Activated CD8-positive, alpha-beta T cell treated with anti-CD3 and anti-CD28 coated beads for 36 hours (primary cell): ENCODE measurements around the gene OR4D1. TPM values are rescaled to one million over a fixed set of nuclear protein-coding genes. Genes with fewer than 3 reads are reported as not detected.

ENCODE experiments used
- ATAC-seq: fragments of 200-7000 bp; cut with Tn5 transposase; one replicate; pipeline ENCODE4 v1.10.0; 2021; ENCODE audit warnings: mild to moderate bottlenecking, moderate library complexity
- CTCF ChIA-PET: fragments of 350-600 bp; sonication (Branson Sonifier 250); formaldehyde crosslinking; loops from one replicate; lab custom pipeline; 2021; ENCODE audit warnings: antibody characterized with exemption; lab: Charles Lee
- POLR2A ChIA-PET: fragments of 350-600 bp; sonication (Branson Sonifier 250); formaldehyde crosslinking; loops from one replicate; lab custom pipeline; 2021; ENCODE audit warnings: antibody characterized with exemption; lab: Charles Lee
- DNase-seq: peaks from one replicate; pipeline ENCODE4 v3.0.0-alpha.2; 2020
- H3K27ac Mint-ChIP-seq: one replicate; pipeline ENCODE4 v1.8.0; 2021; ENCODE audit warnings: mild to moderate bottlenecking, mixed read lengths
- H3K27me3 Mint-ChIP-seq: one replicate; pipeline ENCODE4 v1.8.0; 2021; ENCODE audit warnings: mixed read lengths
- H3K36me3 Mint-ChIP-seq: one replicate; pipeline ENCODE4 v1.8.0; 2021; ENCODE audit warnings: low read depth, mixed read lengths
- H3K4me1 Mint-ChIP-seq: one replicate; pipeline ENCODE4 v1.8.0; 2021; ENCODE audit warnings: low read depth, mixed read lengths
- H3K4me3 Mint-ChIP-seq: one replicate; pipeline ENCODE4 v1.8.0; 2021; ENCODE audit warnings: mild to moderate bottlenecking, moderate library complexity, mixed read lengths
- H3K9me3 Mint-ChIP-seq: one replicate; pipeline ENCODE4 v1.8.0; 2021; ENCODE audit warnings: mixed read lengths
- intact Hi-C: fragments of 100-400 bp; cut with micrococcal nuclease; formaldehyde crosslinking; loops from one replicate; pipeline ENCODE4 v1.10.0; 2022
- total RNA-seq, 2 experiments: library from RNA; stranded (reverse); gene quantifications; one replicate each; pipeline ENCODE4 v1.2.3, GENCODE V29; 2021
- TF ChIP-seq, protein P1 (sequence below): fragments of 200-600 bp; IDR thresholded peaks from one replicate; pipeline ENCODE4 v1.8.0; 2022; ENCODE audit warnings: antibody characterized with exemption, mild to moderate bottlenecking

The OR4D1 gene
- total RNA-seq, 2 experiments from 2014 or later: 0.22 to 0.25 TPM

DNA sequence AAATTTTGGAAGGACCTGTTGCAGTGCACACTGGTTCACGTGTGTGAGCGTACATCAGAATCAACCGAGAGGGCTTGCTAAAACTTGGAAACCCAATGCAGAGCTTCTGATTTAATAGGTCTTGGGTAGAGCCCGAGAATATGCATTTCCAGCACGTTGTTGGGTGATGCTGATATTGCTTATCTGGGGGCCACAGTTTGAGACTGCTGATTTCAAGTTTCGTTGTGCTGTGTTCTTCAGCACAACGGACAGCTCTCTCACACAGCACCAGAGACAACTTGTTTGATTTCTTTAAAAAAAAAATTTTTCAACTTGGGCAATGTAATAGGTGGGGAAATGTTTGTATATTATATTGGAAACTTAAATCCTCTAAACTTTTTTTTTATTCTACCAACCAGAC lies 28.0 kb downstream of the OR4D1 start:
- Mint-ChIP-seq H3K36me3 (no peaks in the 10 kb centered on the region), H3K9me3 (no peaks in the 10 kb centered on the region), H3K4me3 (no peak overlapping the region), H3K4me1 (peaks cover 15% of the 10 kb centered on the region), H3K27me3 (no peaks in the 10 kb centered on the region), H3K27ac (no peak overlapping the region)
- intact Hi-C loops: no loop called here
- CTCF ChIA-PET: interaction anchor here (0.5 kb wide), 1 partner anchor 356 kb away, joined by 3 read pairs; no protein-coding TSS in a partner anchor
- DNase-seq: no peak
- POLR2A ChIA-PET: interaction anchor here (1.0 to 2.2 kb wide), 2 partner anchors 11 to 48 kb away, joined by 3 to 4 read pairs; no protein-coding TSS in a partner anchor
- TF ChIP-seq, protein P1, sequence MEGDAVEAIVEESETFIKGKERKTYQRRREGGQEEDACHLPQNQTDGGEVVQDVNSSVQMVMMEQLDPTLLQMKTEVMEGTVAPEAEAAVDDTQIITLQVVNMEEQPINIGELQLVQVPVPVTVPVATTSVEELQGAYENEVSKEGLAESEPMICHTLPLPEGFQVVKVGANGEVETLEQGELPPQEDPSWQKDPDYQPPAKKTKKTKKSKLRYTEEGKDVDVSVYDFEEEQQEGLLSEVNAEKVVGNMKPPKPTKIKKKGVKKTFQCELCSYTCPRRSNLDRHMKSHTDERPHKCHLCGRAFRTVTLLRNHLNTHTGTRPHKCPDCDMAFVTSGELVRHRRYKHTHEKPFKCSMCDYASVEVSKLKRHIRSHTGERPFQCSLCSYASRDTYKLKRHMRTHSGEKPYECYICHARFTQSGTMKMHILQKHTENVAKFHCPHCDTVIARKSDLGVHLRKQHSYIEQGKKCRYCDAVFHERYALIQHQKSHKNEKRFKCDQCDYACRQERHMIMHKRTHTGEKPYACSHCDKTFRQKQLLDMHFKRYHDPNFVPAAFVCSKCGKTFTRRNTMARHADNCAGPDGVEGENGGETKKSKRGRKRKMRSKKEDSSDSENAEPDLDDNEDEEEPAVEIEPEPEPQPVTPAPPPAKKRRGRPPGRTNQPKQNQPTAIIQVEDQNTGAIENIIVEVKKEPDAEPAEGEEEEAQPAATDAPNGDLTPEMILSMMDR: no peak
- ATAC-seq: no peak

GRCh38 chr17:58181796-58182195 lies 33.6 kb downstream of the OR4D1 start:
- ChIA-PET POLR2A (interaction anchor here (0.8 kb wide), 1 partner anchor 44 kb away, joined by 3 read pairs; no protein-coding TSS in a partner anchor), CTCF (interaction anchor here (1.6 kb wide), 1 partner anchor 10 kb away, joined by 9 read pairs; no protein-coding TSS in a partner anchor)
- no peak overlapping the region for H3K4me3 Mint-ChIP-seq
- intact Hi-C loops: no loop called here
- ATAC-seq (no peak), DNase-seq (no peak)
- no peaks in the 10 kb centered on the region for H3K4me1 Mint-ChIP-seq
- no peak overlapping the region for H3K27ac Mint-ChIP-seq
- TF ChIP-seq, protein P1: no peak
- no peaks in the 10 kb centered on the region for H3K27me3 Mint-ChIP-seq
- no peaks in the 10 kb centered on the region for H3K36me3 Mint-ChIP-seq
- no peaks in the 10 kb centered on the region for H3K9me3 Mint-ChIP-seq

DNA sequence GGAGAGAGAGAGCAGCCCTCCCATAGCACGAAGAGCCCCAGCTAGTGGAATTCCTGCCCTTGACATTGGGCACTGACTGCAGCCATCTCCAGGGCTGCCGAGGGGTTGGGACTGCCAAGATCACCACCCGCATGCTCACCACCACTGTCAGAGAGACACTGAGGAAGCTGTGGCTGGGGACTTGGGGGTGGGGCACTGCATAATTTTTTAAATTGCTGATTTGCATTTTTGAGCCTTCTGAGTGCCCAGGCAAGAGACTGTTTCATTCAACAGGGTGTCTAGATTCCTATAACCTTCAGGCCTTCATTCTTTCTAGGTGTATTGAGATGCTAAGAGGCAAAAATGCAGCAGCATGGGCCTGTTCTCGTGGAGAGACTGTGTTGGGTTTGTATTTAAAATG lies 35.3 kb downstream of the OR4D1 start:
- CTCF ChIA-PET: no interaction called here
- intact Hi-C loops: no loop called here

GRCh38 chr17:58184308-58184985 lies 36.3 kb downstream of the OR4D1 start:
- CTCF ChIA-PET: interaction anchor here (1.1 kb wide), 1 partner anchor 14 kb away, joined by 4 read pairs; no protein-coding TSS in a partner anchor

More for the DNA sequence above, 35.3 kb downstream of the OR4D1 start:
- TF ChIP-seq, protein P1: no peak
- POLR2A ChIA-PET: no interaction called here
- H3K4me3 Mint-ChIP-seq: no peak overlapping the region
- ATAC-seq (no peak), DNase-seq (no peak)
- no peaks in the 10 kb centered on the region for H3K4me1 Mint-ChIP-seq
- H3K9me3 Mint-ChIP-seq: no peaks in the 10 kb centered on the region
- H3K27ac Mint-ChIP-seq: no peak overlapping the region
- no peaks in the 10 kb centered on the region for H3K27me3 Mint-ChIP-seq
- no peaks in the 10 kb centered on the region for H3K36me3 Mint-ChIP-seq

More at GRCh38 chr17:58184308-58184985, 36.3 kb downstream of the OR4D1 start:
- H3K4me3 Mint-ChIP-seq: no peak overlapping the region
- TF ChIP-seq, protein P1: no peak
- H3K27me3 Mint-ChIP-seq: no peaks in the 10 kb centered on the region
- H3K4me1 Mint-ChIP-seq: no peaks in the 10 kb centered on the region
- no peaks in the 10 kb centered on the region for H3K36me3 Mint-ChIP-seq
- no peak for DNase-seq
- intact Hi-C loops: no loop called here
- ATAC-seq: no peak
- POLR2A ChIA-PET: no interaction called here
- H3K27ac Mint-ChIP-seq: no peak overlapping the region
- H3K9me3 Mint-ChIP-seq: no peaks in the 10 kb centered on the region
